Sigmoid colon (tissue), 4 donors: ENCODE results near the gene STAG1.

ENCODE experiments used
- CTCF ChIP-seq, 4 experiments: fragments of 450-650 bp in 3 of 4; fragments of 200-600 bp in 1 of 4; IDR thresholded peaks; one replicate each; pipeline ENCODE4 v1.5.1; 2016 to 2019; ENCODE audit warnings: antibody characterized with exemption in 4 of 4, mild to moderate bottlenecking in 3 of 4, moderate library complexity in 2 of 4
- EP300 ChIP-seq, 4 donors: sonication (generic); formaldehyde crosslinking; IDR thresholded peaks; one replicate each; pipeline ENCODE4 v1.6.1; 2017; ENCODE audit warnings: antibody characterized with exemption in 4 of 4
- POLR2A ChIP-seq, 2 donors: fragments of 450-650 bp; IDR thresholded peaks; one replicate each; pipeline ENCODE4 v1.6.1; 2016; ENCODE audit warnings: antibody characterized with exemption in 2 of 2, mild to moderate bottlenecking in 2 of 2, moderate library complexity in 2 of 2
- POLR2AphosphoS5 ChIP-seq, 4 donors: sonication (generic); formaldehyde crosslinking; IDR thresholded peaks; one replicate each; pipeline ENCODE4 v1.6.1; 2017; ENCODE audit warnings: antibody characterized with exemption in 4 of 4

GRCh38 chr3:136735103-136735502 is 17.1 kb downstream of the STAG1 start:
- no peak for TF ChIP-seq CTCF (IDR thresholded peaks at IDR 0.05)
- no peak for TF ChIP-seq POLR2A (IDR thresholded peaks at IDR 0.05)
- TF ChIP-seq EP300 (IDR thresholded peaks at IDR 0.05), result no peak
- TF ChIP-seq POLR2AphosphoS5 (IDR thresholded peaks at IDR 0.05), result no peak
